SKM-1 (cell line): ENCODE data around the gene MBD4.
"Not testable (repeated sequence)": the region's sequence is repeated elsewhere in the genome, so short reads cannot be mapped to it uniquely, and the experiment has no call there.

Experiments
- DNase-seq: peaks from one replicate; lab custom pipeline; 2025; ENCODE audit not compliant: unreplicated experiment; lab: John Stamatoyannopoulos, UW

Gene MBD4

GRCh38 chr3:129439817-129440617 lies at the start of gene MBD4, which contains the start of gene IFT122:
MBD4 (minus strand) TSS chr3:129439948; CDS start chr3:129439833, 115 bp downstream.
IFT122 (plus strand) TSS chr3:129440224; CDS start chr3:129440331, 107 bp downstream.
- peak; percentile 96 for DNase-seq

DNA sequence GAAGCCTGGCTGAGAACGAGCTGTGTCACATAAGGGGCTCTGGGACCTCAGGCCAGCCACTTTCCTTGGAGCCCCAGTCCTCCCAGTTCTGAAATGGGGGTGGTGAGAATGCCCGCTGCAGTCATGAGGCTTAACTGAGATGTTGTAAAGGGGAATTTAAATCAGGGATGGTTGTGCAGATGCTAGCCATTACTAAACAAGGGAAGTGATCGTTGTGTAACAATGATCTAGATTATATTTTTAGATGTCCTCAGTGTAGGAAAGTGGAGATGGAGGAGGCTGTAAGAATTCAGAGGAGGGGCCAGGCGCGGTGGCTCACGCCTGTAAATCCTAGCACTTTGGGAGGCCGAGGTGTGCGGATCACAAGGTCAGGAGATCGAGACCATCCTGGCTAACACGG lies 49.5 kb upstream of the MBD4 start:
- not testable (repeated sequence) for DNase-seq

GRCh38 chr3:129487868-129488335 lies 48.2 kb upstream of the MBD4 start:
- not testable (repeated sequence) for DNase-seq

DNA sequence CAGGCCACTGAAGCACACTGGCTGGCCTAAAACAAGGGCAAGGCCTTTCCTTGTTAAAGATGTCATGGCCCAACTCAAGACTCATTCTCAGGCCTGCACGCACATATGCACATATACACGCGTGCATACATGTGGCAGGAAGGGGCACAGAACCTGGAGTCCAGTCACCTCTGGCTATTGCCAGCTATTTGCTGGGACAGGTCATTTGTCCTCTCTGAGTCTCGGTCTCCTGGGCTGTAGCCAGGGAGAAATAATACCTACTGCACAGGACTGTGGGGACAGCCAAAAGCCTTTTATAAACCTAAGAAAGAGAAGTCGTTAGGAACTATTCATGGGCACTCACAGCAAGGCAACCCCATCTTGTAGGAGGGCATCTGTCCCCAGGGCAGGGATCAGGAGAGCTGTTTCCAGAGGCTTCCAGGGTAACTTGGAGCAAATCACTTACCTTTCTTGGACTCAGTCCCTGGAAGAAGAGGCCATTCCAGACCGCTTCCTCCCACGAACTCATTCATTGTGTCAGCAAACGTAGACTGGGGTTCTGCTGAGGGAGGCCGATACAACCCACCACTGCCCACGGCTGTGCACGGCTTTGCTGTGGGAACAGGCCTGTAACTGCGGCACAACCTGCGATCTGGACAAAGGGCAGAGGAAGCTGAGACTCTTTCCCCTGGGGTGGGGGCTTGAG lies 47.6 kb upstream of the MBD4 start:
- DNase-seq = no peak

GRCh38 chr3:129486664-129487035 lies 46.9 kb upstream of the MBD4 start:
- no peak for DNase-seq

- DNase-seq = no peak
These were observed 46.2 kb upstream of the MBD4 start for GRCh38 chr3:129485721-129486663.

DNA sequence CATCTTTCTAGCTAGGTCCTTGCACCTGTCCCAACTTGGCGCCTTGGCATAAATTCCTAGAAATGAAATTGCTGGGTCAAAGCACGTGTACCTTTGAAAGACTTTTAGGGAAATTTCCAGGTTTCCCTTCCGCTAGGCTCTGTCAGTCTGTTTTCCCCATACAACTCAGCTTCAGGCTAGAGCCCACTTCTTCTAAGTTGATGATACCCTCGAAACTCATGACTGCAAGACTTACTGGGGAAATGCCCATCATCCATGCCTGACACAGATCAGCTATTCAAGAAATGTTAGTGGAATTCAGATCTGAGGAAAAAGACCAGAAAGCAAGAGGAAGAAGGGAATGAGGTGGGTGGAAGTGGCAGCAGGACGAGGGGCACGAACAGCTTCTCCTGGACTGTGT lies 45.4 kb upstream of the MBD4 start:
- DNase-seq = not testable (repeated sequence)

GRCh38 chr3:129483870-129484269 lies 44.1 kb upstream of the MBD4 start:
- DNase-seq = no peak

DNA sequence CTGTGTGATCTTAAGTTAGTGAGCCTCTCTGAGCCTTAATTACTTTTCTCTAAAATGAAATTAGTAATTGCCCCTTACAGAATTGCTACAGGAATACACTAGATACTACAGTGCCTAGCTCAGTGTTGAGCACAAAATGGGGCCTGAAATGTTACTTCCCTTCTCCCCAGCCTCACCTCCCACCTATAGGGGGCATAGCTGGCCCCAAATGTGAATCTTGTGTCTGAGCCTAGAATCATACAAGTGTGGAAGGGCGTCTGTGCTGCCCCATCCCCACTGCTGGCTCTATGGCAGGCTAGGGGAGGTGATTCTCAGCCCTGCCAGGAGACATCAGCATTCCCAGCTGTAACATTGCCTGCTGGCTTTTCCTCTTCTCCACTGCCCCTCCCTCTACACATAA lies 43.0 kb upstream of the MBD4 start:
- DNase-seq = no peak

- DNase-seq = no peak
These were observed 42.1 kb upstream of the MBD4 start for GRCh38 chr3:129481766-129482332.

GRCh38 chr3:129481225-129481765 lies 41.5 kb upstream of the MBD4 start:
- DNase-seq = not testable (repeated sequence)

DNA sequence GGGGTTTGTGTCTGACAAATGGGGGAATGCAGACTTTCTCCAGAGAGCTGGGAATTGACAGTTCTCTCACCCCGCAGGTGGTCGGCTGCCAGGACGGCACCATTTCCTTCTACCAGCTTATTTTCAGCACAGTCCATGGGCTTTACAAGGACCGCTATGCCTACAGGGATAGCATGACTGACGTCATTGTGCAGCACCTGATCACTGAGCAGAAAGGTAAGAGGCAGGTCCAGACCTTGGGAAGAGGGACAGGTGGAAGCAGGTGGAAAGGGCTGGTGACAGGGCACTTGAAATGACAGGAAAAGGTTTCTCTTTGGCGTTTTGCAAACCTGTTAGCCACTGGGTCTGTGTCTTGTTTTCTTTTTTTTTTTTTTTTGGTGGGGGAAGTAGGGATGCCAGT lies 36.8 kb upstream of the MBD4 start:
- no peak for DNase-seq

- DNase-seq = no peak
These were observed 36.1 kb upstream of the MBD4 start for GRCh38 chr3:129475863-129476262.

- no peak for DNase-seq
These were observed 35.4 kb upstream of the MBD4 start for GRCh38 chr3:129474984-129475804.

DNA sequence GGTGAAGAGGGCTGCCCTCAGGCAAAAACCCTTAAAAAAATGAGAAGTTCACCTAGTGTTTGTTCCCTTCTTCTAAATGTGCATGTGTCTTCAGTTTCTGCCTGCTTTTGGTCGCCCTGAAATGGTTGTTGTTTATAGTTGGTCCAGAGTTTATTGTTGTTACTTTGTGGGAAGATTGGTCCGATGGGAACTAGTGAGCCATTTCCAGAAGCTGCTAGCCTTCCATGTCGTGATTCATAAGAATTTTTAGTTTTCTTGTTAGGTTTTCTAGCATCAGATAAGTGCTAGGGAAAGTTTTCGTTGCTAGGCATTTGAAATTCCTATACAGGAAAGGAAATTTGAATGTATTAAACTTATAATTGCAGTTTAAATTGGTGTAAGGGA lies 34.0 kb upstream of the MBD4 start:
- DNase-seq = no peak

- no peak for DNase-seq
These were observed 33.5 kb upstream of the MBD4 start for GRCh38 chr3:129473067-129473768.

DNA sequence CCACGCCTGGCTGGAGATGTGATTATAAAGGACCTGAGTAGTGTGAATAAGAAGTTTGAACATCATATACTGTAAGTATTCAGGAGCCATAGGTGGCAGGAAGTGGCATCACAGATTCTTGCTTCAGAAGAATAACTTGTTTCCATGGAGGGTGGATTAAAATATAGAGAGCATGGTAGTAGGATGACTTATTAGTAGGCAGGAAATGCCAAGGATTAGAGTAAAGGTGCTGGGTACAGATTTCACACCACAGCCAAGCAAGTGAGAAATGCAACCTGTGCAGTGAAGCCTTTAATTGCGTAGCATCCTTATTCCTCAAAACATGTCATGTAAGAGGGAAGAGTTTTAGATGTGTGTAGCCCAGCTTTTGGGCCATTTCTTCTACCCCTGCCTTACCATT lies 31.1 kb upstream of the MBD4 start:
- DNase-seq = no peak

GRCh38 chr3:129469026-129469425 lies 29.3 kb upstream of the MBD4 start:
- DNase-seq = no peak

GRCh38 chr3:129467932-129468331 lies 28.2 kb upstream of the MBD4 start:
- DNase-seq = no peak
